Activated naive CD4-positive, alpha-beta T cell treated with anti-CD3 and anti-CD28 coated beads, Interleukin-2, amount 50 U/mL, for 72 hours (primary cell): Measurements from ENCODE around the gene MSX1. TPM values are rescaled to one million over a fixed set of nuclear protein-coding genes. Genes with fewer than 3 reads are reported as not detected.

Source experiments
- ATAC-seq, 2 donors: fragments of 150-1000 bp; cut with Tn5 transposase; 2 replicates each; pipeline ENCODE4 v1.10.0; 2021; ENCODE audit warnings: mild to moderate bottlenecking in 2 of 2, moderate library complexity in 2 of 2
- DNase-seq, 2 donors: peaks; one replicate each; pipeline ENCODE4 v3.0.0; 2021 to 2022; ENCODE audit warnings: low spot score in 2 of 2
- H3K27ac Mint-ChIP-seq, 2 donors: one replicate each; pipeline ENCODE4 v1.8.0; 2022; ENCODE audit warnings: mild to moderate bottlenecking in 2 of 2, mixed read lengths in 2 of 2
- H3K36me3 Mint-ChIP-seq, 2 donors: one replicate each; pipeline ENCODE4 v1.8.0; 2022; ENCODE audit warnings: mixed read lengths in 2 of 2
- H3K9me3 Mint-ChIP-seq, 2 donors: one replicate each; pipeline ENCODE4 v1.8.0; 2022; ENCODE audit warnings: mixed read lengths in 2 of 2
- total RNA-seq, 2 donors: library from RNA; stranded (reverse); gene quantifications; one replicate each; pipeline ENCODE4 v1.2.3, GENCODE V29; 2022

MSX1 gene
- total RNA-seq, 2 donors from 2014 or later = not detected

DNA sequence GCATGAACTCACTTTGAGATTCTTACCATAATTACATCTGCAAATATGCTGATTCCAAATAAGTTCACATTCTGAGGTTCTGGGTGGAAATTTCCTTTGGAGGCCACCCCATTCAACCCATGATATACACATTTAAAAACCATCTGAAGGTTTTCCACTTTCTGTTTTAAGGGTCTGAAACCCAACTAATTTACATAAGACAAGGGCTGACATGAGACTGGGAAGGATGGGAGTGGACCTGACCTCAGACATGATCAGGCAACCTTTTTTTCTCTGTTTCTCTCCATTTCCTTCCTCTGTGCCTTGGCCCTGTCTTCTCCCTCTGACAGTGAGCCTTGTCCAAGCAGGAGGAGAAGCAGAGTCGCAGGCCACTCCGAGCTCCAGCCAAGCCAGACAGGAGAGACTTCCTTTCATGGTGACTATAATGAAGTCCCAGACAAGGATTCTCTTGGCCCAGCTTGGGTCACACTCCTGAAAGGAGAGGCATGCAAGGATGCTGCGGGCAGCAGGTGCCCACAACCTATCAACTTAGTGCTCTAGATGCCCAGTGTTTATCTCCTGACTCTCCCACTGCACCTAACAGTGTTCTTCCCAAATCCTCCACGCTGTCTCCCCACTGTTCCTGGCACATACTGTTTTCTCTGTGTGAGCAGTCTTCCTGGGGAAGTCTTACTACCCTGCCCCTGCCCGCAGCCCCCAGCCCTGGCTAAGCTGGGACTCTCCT lies 39.9 kb downstream of the MSX1 start:
- Mint-ChIP-seq H3K36me3 (peaks cover 0 to 5% of the 10 kb centered on the region in 2 donors), H3K9me3 (peaks cover 0 to 3% of the 10 kb centered on the region in 2 donors), H3K27ac (no peak overlapping the region)
- ATAC-seq (no peak), DNase-seq (no peak)

DNA sequence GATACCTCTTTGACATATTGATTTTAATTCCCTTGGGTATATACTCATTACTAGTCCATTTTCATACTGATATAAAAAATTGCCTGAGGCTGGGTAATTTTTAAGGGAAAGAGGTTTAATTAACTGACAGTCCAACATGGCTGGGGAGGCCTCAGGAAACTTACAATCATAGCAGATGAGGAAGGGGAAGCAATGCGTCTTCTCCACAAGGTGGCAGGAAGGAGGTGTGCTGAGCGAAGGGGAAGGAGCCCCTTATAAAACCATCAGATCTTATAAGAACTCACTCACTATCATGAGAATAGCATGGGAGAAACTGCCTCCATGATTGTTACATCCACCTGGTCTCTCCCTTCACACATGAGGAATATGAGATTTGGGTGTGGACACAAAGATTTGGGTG lies 42.4 kb downstream of the MSX1 start:
- Mint-ChIP-seq H3K9me3 (peaks cover 0 to 3% of the 10 kb centered on the region in 2 donors), H3K27ac (no peak overlapping the region), H3K36me3 (peaks cover 0 to 5% of the 10 kb centered on the region in 2 donors)
- no peak for DNase-seq
- ATAC-seq = no peak

DNA sequence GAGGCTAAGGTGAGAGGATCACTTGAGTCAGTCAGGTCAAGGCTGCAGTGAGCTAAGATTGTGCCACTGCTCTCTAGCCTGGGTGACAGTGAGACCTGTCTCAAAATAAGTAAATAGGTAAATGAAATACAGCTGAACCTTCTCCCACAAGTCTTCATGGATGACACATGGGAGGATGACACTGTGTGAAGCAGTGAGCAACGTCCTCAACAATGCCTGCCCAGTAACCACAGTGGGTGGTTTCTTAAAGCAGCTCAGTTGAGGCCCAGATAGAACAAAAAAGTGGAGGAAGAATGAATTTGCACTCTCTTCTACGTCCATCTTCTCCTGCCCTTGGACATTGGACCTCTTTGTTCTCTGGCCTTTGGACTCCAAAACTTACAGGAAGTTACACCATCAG lies 52.7 kb downstream of the MSX1 start:
- no peaks in the 10 kb centered on the region for H3K36me3 Mint-ChIP-seq

DNA sequence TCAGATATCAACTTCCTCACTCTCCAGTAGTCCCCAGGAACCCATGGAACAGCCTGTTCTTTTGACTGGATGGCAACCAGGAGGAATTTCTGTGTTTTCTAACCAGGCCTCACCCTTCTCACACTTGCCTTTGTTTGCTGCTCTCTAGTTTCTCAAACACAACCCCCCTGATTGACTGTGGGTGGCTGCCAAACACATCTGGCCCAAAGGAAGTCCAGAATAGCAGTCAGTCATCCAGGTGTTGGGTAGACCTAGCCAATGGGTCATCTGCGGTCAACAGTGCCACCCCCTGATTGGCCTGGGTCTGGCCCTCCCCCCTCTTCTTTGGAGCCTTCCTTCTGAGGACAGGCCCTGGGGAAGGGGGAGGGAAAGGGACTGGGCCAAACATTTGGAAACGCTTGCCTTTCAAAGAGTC lies 53.7 kb downstream of the MSX1 start:
- Mint-ChIP-seq H3K27ac (no peak overlapping the region), H3K9me3 (peaks cover 0 to 3% of the 10 kb centered on the region in 2 donors), H3K36me3 (peaks cover 0 to 10% of the 10 kb centered on the region in 2 donors)
- no peak for ATAC-seq
- DNase-seq = no peak

More for the DNA sequence above, 52.7 kb downstream of the MSX1 start:
- H3K9me3 Mint-ChIP-seq = no peaks in the 10 kb centered on the region
- H3K27ac Mint-ChIP-seq = no peak overlapping the region
- DNase-seq (no peak), ATAC-seq (no peak)

Other genes with a start within 250 kb of the MSX1 start
- gene CYTL1, start 159.8 kb downstream of the MSX1 start, total RNA-seq = not detected
- not detected for gene STK32B, start 191.8 kb downstream of the MSX1 start, total RNA-seq